Left ventricle myocardium inferior (tissue), 1 donor: Measurements from ENCODE around the gene DGCR8. TPM values are rescaled to one million over a fixed set of nuclear protein-coding genes. Genes with fewer than 3 reads are reported as not detected.

ENCODE experiments used
- DNase-seq: peaks from one replicate; pipeline ENCODE4 v3.0.0-alpha.2; 2020
- H3K27ac ChIP-seq: fragments of 200-600 bp; replicated peaks from 2 replicates; pipeline ENCODE4 v1.8.0; 2021
- H3K27me3 ChIP-seq: fragments of 200-600 bp; 2 replicates; pipeline ENCODE4 v1.8.0; 2021; ENCODE audit warnings: low read depth
- H3K36me3 ChIP-seq: fragments of 200-600 bp; 2 replicates; pipeline ENCODE4 v1.8.0; 2021
- H3K4me1 ChIP-seq: fragments of 200-600 bp; 2 replicates; pipeline ENCODE4 v1.8.0; 2021
- H3K4me3 ChIP-seq: fragments of 200-600 bp; 2 replicates; pipeline ENCODE4 v1.8.0; 2021; ENCODE audit warnings: mild to moderate bottlenecking, moderate library complexity
- H3K9me3 ChIP-seq: fragments of 200-600 bp; replicated peaks from 2 replicates; pipeline ENCODE4 v1.8.0; 2021
- CTCF ChIP-seq: fragments of 200-600 bp; IDR thresholded peaks from 2 replicates; pipeline ENCODE4 v1.8.0; 2021; ENCODE audit warnings: antibody characterized with exemption, mild to moderate bottlenecking, borderline replicate concordance
- intact Hi-C: fragments of 100-400 bp; cut with micrococcal nuclease; formaldehyde crosslinking; loops from one replicate; pipeline ENCODE4 v1.11.0; 2022
- total RNA-seq: library from RNA; stranded (reverse); fragmentation: NEBNext Ultra II Directional; extraction: Animal tissue kit (Norgen Biotek cat#: 25700); gene quantifications from one replicate; pipeline ENCODE4 v1.2.1, GENCODE V29; 2021
- donor health status: DM: no; HTN: yes; CAD: no; lungs with severe emphysema.

The DGCR8 gene
- total RNA-seq, 1 donor from 2014 or later, result 16.8 TPM

DNA sequence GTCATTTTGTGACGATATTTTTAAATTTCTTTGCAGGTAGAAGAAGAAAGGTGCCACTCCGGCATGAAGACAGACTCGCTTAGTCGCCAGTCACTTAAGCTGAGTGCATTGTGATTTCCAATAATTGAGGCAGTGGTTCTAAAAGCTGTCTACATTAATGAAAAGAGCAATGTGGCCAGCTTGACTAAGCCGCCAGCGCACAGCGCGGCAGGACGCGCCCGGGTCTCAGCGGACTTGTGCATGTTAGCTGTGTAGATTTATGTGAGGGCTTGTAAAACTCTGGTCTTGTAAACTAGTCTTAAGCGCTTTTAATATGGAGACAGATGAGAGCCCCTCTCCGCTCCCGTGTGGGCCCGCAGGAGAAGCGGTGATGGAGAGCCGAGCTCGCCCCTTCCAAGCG lies 5.6 kb downstream of the DGCR8 start:
- no peak for DNase-seq
- Histone ChIP-seq H3K27me3 (no peaks in the 10 kb centered on the region), H3K4me1 (peaks cover 58% of the 10 kb centered on the region), H3K4me3 (no peak overlapping the region), H3K27ac (no peak overlapping the region), H3K9me3 (no peaks in the 10 kb centered on the region), H3K36me3 (peaks cover 52% of the 10 kb centered on the region)
- no peak for TF ChIP-seq CTCF
- intact Hi-C loops, result no loop called here

DNA sequence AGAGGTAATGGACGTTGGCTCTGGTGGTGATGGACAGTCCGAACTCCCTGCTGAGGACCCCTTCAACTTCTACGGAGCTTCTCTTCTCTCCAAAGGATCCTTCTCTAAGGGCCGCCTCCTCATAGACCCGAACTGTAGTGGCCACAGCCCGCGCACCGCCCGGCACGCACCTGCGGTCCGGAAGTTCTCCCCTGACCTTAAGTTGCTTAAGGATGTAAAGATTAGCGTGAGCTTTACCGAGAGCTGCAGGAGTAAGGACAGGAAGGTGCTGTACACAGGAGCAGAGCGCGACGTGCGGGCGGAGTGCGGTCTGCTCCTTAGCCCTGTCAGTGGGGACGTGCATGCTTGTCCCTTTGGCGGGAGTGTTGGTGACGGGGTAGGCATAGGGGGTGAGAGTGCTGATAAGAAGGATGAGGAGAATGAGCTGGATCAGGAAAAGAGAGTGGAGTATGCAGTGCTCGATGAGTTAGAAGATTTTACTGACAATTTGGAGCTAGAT lies 6.1 kb downstream of the DGCR8 start:
- H3K36me3 ChIP-seq, result peaks cover 57% of the 10 kb centered on the region
- H3K4me3 ChIP-seq, result no peak overlapping the region
- intact Hi-C loops, result no loop called here
- H3K27me3 ChIP-seq, result no peaks in the 10 kb centered on the region
- TF ChIP-seq CTCF, result no peak
- no peak for DNase-seq
- no peak overlapping the region for H3K27ac ChIP-seq
- H3K9me3 ChIP-seq, result no peaks in the 10 kb centered on the region
- peaks cover 53% of the 10 kb centered on the region for H3K4me1 ChIP-seq

DNA sequence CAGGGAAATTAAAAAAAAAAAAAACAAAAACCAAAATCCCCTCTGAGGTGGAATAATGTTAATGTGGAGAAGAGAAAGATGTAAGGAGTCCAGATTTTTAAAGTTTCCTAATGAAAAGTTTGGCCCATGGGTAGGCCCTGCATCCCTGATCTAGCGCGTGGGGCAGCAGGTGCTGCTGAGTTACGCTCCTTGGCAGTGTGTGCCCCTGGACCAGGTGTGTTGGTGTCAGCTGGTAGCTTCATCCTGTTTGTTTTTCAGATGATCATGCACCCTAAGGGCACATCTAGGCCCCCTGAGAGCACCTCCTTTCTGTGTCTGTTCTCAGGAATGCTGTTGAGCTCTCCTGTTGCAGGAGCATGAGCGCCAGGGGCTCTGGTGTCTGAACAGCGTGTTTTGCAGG lies 6.7 kb downstream of the DGCR8 start:
- TF ChIP-seq CTCF, result no peak
- no peak for DNase-seq
- H3K36me3 ChIP-seq, result peaks cover 63% of the 10 kb centered on the region

GRCh38 chr22:20087319-20088262 lies 7.5 kb downstream of the DGCR8 start:
- H3K36me3 ChIP-seq, result peaks cover 72% of the 10 kb centered on the region
- no peaks in the 10 kb centered on the region for H3K27me3 ChIP-seq
- H3K9me3 ChIP-seq, result no peaks in the 10 kb centered on the region
- H3K4me1 ChIP-seq, result peaks cover 39% of the 10 kb centered on the region
- DNase-seq, result no peak
- no peak overlapping the region for H3K27ac ChIP-seq
- intact Hi-C loops, result no loop called here
- no peak for TF ChIP-seq CTCF
- H3K4me3 ChIP-seq, result no peak overlapping the region

More for the DNA sequence above, 6.7 kb downstream of the DGCR8 start:
- H3K4me3 ChIP-seq, result no peak overlapping the region
- intact Hi-C loops, result no loop called here
- no peaks in the 10 kb centered on the region for H3K9me3 ChIP-seq
- H3K27me3 ChIP-seq, result no peaks in the 10 kb centered on the region
- H3K27ac ChIP-seq, result no peak overlapping the region
- H3K4me1 ChIP-seq, result peaks cover 47% of the 10 kb centered on the region

DNA sequence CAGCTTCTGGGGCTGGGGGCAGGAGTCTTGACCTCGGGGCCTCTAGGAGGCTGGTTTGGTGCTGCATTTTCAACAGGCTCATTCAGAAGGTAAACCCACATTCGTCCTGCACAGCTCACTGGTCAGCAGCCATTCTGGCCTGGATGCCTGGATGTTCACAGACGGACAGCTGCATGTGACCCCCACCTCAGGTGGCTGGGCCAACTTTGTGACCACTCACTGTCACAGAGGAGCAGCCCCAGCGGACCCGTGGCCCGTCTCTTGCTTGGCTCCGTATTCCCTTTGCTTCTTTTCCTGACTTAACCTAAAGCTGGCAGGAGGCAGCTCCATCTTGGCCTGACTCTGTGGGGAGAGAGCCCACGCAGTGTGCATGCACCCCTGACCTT lies 8.2 kb downstream of the DGCR8 start:
- Histone ChIP-seq H3K4me3 (no peak overlapping the region), H3K4me1 (peaks cover 32% of the 10 kb centered on the region), H3K9me3 (no peaks in the 10 kb centered on the region), H3K27me3 (no peaks in the 10 kb centered on the region), H3K36me3 (peaks cover 78% of the 10 kb centered on the region), H3K27ac (no peak overlapping the region)
- no peak for DNase-seq
- no peak for TF ChIP-seq CTCF
- intact Hi-C loops, result no loop called here
